Measurements from ENCODE around the gene INSYN2A.

INSYN2A gene

DNA sequence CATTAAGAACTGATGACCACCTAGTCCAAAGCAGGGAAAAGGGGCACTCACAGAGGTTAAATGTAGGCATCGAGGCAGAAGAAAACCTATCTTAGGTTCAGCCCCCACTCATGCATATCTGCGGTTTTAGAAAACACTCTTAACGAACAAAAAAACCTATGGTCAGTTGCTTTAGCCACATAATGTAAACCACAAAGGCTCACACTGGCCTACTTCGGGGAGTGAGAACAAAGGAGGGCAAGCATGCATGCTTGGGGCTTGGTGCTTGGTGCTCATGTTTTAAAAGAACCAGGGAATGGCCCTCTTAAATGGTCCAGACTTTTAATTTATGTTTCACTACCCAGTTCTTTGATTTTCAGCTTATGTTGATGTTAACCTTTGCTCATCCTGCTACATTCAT lies 14.2 kb downstream of the INSYN2A start:
- Histone ChIP-seq H3K9me2 (replicated peaks; ENCODE audit: insufficient read depth, low read length) (no peaks in the 10 kb centered on the region), H3K4me3 (ENCODE audit: insufficient read depth, low read length, poor library complexity, severe bottlenecking) (no peak overlapping the region), H3K9me3 (ENCODE audit: insufficient read depth, low read length) (no peaks in the 10 kb centered on the region), H2AFZ (ENCODE audit: low read depth, low read length, severe bottlenecking) (no peak overlapping the region), H3K9ac (ENCODE audit: low read length) (no peak overlapping the region), H3K4me2 (ENCODE audit: low read depth, low read length, poor library complexity, severe bottlenecking) (no peak overlapping the region), H3K27me3 (ENCODE audit: low read length) (no peaks in the 10 kb centered on the region), H4K20me1 (ENCODE audit: low read depth, low read length) (no peaks in the 10 kb centered on the region), H3K36me3 (ENCODE audit: low read length) (no peaks in the 10 kb centered on the region), H3K79me2 (ENCODE audit: insufficient read depth, low read length) (no peaks in the 10 kb centered on the region), H3K27ac (ENCODE audit: low read depth, low read length) (no peak overlapping the region), H3F3A (ENCODE audit: insufficient read depth) (no peaks in the 10 kb centered on the region)
- no peak for TF ChIP-seq CTCF (IDR thresholded peaks at IDR 0.05; ENCODE audit: insufficient read depth, low read length, poor library complexity, severe bottlenecking)
- no peak for TF ChIP-seq EZH2phosphoT487 (conservative IDR thresholded peaks at IDR 0.05; ENCODE audit: low read length)

- H3K9ac ChIP-seq (ENCODE audit: low read length) = no peak overlapping the region
- no peaks in the 10 kb centered on the region for H3K36me3 ChIP-seq (ENCODE audit: low read length)
- no peak overlapping the region for H2AFZ ChIP-seq (ENCODE audit: low read depth, low read length, severe bottlenecking)
- no peak overlapping the region for H3K4me2 ChIP-seq (ENCODE audit: low read depth, low read length, poor library complexity, severe bottlenecking)
- TF ChIP-seq CTCF (IDR thresholded peaks at IDR 0.05; ENCODE audit: insufficient read depth, low read length, poor library complexity, severe bottlenecking) (no peak), EZH2phosphoT487 (conservative IDR thresholded peaks at IDR 0.05; ENCODE audit: low read length) (no peak)
- no peaks in the 10 kb centered on the region for H3F3A ChIP-seq (ENCODE audit: insufficient read depth)
- H3K9me3 ChIP-seq (ENCODE audit: insufficient read depth, low read length) = no peaks in the 10 kb centered on the region
- H3K9me2 ChIP-seq (replicated peaks; ENCODE audit: insufficient read depth, low read length) = no peaks in the 10 kb centered on the region
- no peaks in the 10 kb centered on the region for H4K20me1 ChIP-seq (ENCODE audit: low read depth, low read length)
- no peaks in the 10 kb centered on the region for H3K27me3 ChIP-seq (ENCODE audit: low read length)
- no peaks in the 10 kb centered on the region for H3K79me2 ChIP-seq (ENCODE audit: insufficient read depth, low read length)
- H3K4me3 ChIP-seq (ENCODE audit: insufficient read depth, low read length, poor library complexity, severe bottlenecking) = no peak overlapping the region
- no peak overlapping the region for H3K27ac ChIP-seq (ENCODE audit: low read depth, low read length)
Observed at GRCh38 chr10:127179612-127180250, 16.7 kb downstream of the INSYN2A start.

GRCh38 chr10:127176649-127177048 lies 19.7 kb downstream of the INSYN2A start:
- Histone ChIP-seq H3F3A (ENCODE audit: insufficient read depth) (no peaks in the 10 kb centered on the region), H3K4me3 (ENCODE audit: insufficient read depth, low read length, poor library complexity, severe bottlenecking) (no peak overlapping the region), H4K20me1 (ENCODE audit: low read depth, low read length) (no peaks in the 10 kb centered on the region), H2AFZ (ENCODE audit: low read depth, low read length, severe bottlenecking) (no peak overlapping the region), H3K4me2 (ENCODE audit: low read depth, low read length, poor library complexity, severe bottlenecking) (no peak overlapping the region), H3K9me2 (replicated peaks; ENCODE audit: insufficient read depth, low read length) (no peaks in the 10 kb centered on the region), H3K27me3 (ENCODE audit: low read length) (no peaks in the 10 kb centered on the region), H3K36me3 (ENCODE audit: low read length) (no peaks in the 10 kb centered on the region), H3K27ac (ENCODE audit: low read depth, low read length) (no peak overlapping the region), H3K9ac (ENCODE audit: low read length) (no peak overlapping the region), H3K79me2 (ENCODE audit: insufficient read depth, low read length) (no peaks in the 10 kb centered on the region), H3K9me3 (ENCODE audit: insufficient read depth, low read length) (no peaks in the 10 kb centered on the region)
- no peak for TF ChIP-seq CTCF (IDR thresholded peaks at IDR 0.05; ENCODE audit: insufficient read depth, low read length, poor library complexity, severe bottlenecking)
- TF ChIP-seq EZH2phosphoT487 (conservative IDR thresholded peaks at IDR 0.05; ENCODE audit: low read length) = no peak
